RPMI8226 (cell line): ENCODE results near the gene NCOA3.
"Not testable (repeated sequence)": the region's sequence is repeated elsewhere in the genome, so short reads cannot be mapped to it uniquely, and the experiment has no call there.

Experiments
- DNase-seq: peaks from one replicate; pipeline ENCODE4 v3.0.0-alpha.2; 2015

Gene NCOA3

DNA sequence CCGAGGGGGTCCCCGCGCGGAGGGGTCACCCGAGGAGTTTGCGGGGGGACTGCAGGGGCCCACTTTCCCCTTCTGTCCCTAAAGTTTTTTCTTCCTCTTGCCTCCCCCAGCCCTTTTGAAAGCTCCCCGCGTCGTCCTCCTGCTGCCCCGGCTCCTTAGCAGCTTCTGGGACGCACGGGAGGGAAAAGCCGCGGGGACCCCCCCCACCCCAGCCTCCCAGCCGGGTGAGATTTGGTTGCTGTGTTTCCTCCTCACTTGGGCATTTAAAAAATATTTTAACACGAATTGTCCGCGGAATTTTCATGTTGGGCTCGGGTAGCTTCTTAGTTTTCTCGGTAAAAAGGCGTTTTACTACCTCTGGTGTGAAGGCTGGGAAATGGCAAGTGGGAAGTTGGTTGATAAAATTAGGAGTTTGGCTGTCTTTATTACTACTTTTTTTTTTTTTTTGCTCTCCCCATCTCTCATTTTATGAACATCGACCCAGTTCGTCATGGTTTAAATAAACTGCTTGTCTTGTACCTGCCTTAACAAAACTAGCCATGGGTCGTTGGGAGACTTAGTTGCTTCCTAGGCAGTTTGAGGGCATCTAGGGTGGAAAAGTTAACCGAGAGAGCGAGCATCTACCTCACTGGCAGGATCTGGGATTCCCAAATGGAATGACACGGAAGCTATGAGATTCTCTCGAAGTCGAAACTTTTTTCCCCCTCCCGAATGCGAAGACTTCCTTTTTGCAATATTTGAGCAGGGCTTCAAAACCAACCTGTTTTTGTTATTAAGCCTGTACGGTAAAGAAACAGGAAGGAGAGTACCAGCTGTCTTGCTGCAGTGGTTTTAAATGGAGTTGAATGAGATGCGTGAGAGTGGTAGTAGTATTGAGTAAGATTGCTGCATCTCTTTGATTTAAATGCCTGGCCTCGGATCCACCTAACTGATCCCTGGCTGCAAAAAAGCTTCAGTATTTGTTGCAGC lies 868 bp downstream of the NCOA3 start:
- peak; percentile 64 for DNase-seq

DNA sequence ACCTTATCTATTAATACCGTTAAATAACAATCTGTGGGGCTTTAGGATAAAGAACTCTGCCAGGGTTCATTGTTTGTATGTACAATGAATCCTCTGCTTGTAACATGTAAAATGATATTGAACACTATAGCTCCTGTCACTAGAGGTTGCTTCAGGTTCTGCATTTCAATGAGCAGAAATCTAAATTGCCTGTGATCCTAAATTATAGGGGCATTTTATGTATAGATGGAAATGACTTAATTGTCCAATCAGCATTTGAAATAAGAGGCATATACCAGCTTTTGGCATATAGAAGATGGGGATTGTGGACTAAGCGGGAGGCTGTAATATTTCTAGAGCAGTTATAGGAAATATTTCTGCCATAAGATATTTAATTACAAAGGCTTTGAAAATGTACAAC lies 2.0 kb downstream of the NCOA3 start:
- DNase-seq, result no peak

GRCh38 chr20:47506335-47506734 lies 4.6 kb downstream of the NCOA3 start:
- DNase-seq, result no peak

- DNase-seq, result no peak
Measured at GRCh38 chr20:47506850-47507249, 5.2 kb downstream of the NCOA3 start.

DNA sequence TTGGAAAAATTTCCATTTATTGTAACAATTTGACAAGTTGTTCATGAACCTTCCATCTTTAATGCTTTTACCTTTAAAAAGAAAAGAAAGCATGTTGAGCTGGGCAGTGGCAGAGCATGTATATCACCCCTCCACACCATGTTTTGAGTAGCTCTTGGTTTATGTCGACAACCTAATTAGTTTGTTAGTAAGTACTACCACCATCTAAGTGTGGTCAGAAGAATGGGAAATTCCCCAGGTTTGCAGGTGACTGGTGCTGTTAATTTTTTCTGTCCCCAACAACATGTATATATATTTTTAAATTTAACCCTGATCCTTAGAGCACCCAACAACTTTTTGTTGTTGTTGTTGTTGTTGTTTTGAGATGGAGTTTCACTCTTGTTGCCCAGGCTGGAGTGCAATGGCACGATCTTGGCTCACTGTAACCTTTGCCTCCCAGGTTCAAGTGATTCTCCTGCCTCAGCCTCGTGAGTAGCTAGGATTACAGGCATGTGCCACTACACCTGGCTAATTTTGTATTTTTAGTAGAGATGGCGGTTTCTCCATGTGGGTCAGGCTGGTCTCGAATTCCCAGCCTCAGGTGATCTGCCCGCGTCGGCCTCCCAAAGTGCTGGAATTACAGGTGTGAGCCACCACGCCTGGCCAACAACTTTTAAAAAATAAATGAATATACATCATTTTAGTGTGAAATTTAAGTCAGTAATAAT lies 5.7 kb downstream of the NCOA3 start:
- not testable (repeated sequence) for DNase-seq

DNA sequence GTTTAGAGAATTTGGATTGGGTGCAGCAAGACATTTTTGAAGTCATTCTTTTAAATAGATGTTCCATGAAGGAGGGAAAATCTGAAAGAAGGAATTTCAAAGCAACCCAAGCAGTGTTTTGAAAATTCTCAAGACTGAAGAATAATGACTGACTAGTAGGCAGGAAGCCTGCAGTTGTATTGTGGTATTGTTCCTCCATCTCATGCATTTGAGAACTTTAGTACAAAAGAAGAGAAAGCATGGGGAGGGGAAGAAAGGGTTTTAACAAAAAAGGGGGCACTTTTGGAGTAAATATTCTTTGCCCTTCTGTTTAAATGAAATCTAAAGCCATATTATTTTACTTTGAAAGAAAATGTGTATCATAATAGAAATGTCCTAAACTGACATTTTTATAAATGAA lies 6.6 kb downstream of the NCOA3 start:
- DNase-seq, result no peak

- no peak for DNase-seq
Measured at GRCh38 chr20:47509104-47509661, 7.5 kb downstream of the NCOA3 start.

- no peak for DNase-seq
Measured at GRCh38 chr20:47509685-47510084, 8.0 kb downstream of the NCOA3 start.

DNA sequence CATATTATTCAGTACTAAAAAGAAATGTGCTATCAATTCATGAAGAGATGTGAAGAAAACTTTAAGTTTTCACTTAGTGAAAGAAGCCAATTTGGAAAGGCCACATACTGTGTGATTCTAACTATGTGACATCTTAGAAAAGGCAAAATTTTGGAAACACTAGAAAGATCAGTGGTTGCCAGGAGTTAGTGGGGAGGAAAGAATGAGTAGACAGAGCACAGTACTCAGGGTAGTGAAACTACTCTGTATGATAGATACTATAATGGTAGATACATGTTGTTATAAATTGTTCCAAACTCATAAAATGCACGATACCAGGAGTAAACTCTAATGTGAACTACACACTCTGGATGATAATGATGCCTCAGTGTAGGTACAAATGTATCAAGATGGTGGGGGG lies 14.2 kb downstream of the NCOA3 start:
- no peak for DNase-seq

GRCh38 chr20:47521059-47521808 lies 19.5 kb downstream of the NCOA3 start:
- no peak for DNase-seq

- DNase-seq, result no peak
Measured at GRCh38 chr20:47524015-47524784, 22.5 kb downstream of the NCOA3 start.

DNA sequence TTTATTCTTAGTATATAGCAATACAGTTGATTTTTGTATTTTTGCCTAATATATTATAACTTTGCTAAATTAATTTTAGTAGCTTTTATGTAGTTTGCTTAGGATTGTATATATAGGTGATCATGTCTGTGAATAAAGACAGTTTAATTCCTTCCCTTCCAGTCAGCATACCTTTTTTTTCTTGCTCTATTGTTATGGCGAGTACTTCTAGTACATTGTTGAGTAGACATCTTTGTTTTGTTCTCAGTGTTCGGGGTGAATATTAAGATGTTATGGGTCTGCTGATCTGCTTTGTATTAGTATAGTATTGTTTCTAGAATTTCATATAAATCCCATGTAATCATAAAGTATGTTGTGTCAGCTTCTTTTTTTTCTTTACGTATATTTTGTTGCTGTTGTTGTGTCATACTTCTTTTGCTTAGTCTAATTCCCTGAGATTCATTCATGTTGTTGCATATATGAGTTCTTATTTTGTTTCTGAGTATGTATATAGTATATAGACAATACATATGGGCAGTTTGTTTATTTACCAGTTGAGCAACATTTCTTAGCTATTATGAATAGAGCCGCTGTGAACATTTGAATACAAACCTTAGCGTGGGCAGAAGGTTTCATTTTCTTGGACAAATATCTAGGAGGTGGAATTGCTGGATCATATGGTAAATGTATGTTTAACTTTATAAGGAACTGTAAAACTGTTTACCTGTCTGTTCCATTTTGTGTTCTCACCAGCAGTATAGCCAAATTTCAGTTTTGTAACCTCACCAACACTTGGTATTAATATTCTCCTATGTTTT lies 25.5 kb downstream of the NCOA3 start:
- no peak for DNase-seq

GRCh38 chr20:47529840-47530239 lies 28.2 kb downstream of the NCOA3 start:
- DNase-seq, result no peak

DNA sequence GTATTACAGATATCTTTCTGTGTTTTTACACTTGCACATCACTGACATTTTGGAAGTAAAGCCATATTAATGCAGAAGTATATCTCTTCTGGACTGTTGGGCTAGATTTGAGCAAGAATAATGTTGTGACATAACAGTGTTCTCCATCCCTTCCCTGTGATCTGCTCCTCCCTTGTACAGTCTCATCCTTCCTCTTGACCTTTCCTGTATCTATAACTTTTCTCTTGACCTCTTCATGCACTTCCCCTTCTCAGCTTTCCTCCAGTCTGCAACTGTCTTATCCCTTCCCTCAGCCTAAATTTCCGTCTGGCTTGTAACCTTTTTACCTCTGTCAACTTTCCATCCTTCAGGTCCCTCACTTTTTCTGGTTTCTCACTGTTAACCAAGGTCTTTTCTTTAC lies 29.8 kb downstream of the NCOA3 start:
- DNase-seq, result no peak

- no peak for DNase-seq
Measured at GRCh38 chr20:47532002-47532401, 30.3 kb downstream of the NCOA3 start.

DNA sequence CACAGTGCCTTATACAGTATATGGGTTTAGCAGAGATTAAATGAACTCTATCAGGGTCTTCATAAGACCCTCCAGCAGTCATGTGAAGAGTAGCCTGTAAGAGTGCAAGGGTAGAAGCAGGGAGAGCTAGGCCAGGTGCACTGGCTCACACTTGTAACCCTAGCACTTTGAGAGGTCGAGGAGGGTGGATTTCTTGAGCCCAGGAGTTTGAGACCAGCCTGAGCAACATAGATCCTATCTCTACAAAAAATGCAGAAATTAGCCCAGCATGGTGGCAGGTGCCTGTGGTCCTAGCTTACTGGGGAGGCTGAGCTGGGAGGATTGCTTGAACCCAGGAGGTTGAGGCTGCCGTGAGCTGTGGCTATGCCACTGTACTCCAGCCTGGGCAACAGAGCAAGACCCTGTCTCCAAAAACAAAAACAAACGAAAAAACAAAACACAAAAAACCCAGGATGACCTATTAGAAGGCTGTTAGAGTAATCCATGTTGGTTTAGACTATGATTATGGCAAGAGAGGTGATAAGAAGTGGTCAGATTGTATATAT lies 31.9 kb downstream of the NCOA3 start:
- DNase-seq, result no peak

GRCh38 chr20:47534405-47534804 lies 32.7 kb downstream of the NCOA3 start:
- DNase-seq, result no peak

GRCh38 chr20:47535088-47535487 lies 33.4 kb downstream of the NCOA3 start:
- DNase-seq, result no peak

GRCh38 chr20:47535994-47536393 lies 34.3 kb downstream of the NCOA3 start:
- DNase-seq, result no peak

DNA sequence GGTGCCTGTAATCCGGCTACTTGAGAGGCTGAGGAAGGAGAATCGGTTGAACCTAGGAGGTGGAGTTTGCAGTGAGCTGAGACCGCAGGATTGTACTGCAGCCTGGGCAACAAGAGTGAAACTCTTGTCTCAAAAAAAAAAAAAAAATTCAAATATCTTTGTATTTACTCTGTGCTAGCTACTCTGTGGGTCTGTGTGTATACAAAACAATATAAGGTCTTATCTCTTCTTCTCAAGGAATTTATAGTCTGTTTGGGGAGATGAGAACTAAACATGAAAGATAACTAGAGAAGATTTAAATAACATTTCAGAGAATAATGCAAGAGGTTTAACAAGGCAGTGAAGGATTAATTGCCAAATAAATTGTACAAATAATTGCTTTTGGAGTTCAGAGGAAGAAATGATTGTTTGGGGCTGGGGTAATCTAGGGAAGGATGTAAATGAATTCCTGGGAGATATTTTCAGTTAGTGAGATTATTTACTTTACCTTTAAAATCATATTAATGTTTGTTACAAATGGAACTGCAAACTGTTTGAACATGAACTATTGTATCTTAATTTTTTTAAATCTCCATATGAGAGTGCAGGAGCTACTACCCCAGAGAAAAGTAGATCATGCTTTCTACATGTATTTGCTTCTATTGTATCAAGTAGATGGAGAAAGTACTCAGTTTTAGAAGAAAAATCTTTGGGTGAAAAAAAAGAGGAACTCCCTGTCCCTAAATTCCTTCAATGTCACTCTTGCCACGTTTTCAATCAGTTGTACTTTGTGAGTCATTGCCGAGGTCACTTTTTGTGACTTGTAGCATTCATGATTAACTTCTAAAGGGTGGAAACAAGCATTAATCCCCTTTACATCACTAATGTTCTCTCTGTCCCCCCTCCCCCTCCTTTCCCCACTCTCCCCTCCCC lies 39.0 kb downstream of the NCOA3 start:
- DNase-seq, result peak; percentile 40
